Stimulated activated CD8-positive, alpha-beta memory T cell treated with anti-CD3 and anti-CD28 coated beads, Interleukin-7, amount 100 ng/mL, for 24 hours (primary cell): ENCODE results near the gene PCOLCE2.
"Not testable (repeated sequence)": the region's sequence is repeated elsewhere in the genome, so short reads cannot be mapped to it uniquely, and the experiment has no call there.

Experiments
- DNase-seq: peaks from one replicate; pipeline ENCODE4 v3.0.0-alpha.2; 2020; ENCODE audit warnings: low read depth

PCOLCE2 gene

GRCh38 chr3:142898346-142899213 is 9.7 kb upstream of the PCOLCE2 start:
- no peak for DNase-seq

DNA sequence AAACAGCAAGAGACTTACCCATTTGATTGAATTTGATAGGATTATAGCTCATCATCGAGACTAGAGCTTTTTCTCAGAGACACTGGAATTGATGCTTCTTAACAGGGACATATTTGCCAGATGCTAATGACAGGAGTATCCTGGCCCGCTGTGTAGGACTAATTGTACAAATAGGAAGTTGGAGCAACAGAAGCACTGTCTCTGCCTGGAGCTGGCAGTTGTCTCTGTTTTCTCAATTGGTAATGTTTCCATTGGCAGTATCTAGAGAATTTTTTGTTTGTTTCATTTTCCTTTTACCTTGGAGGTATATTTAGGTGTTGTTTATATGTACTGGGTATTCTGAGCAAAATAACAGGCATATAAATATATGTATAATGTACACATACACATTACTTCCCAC is 8.9 kb upstream of the PCOLCE2 start:
- DNase-seq: no peak

GRCh38 chr3:142896996-142897395 is 8.1 kb upstream of the PCOLCE2 start:
- no peak for DNase-seq

DNA sequence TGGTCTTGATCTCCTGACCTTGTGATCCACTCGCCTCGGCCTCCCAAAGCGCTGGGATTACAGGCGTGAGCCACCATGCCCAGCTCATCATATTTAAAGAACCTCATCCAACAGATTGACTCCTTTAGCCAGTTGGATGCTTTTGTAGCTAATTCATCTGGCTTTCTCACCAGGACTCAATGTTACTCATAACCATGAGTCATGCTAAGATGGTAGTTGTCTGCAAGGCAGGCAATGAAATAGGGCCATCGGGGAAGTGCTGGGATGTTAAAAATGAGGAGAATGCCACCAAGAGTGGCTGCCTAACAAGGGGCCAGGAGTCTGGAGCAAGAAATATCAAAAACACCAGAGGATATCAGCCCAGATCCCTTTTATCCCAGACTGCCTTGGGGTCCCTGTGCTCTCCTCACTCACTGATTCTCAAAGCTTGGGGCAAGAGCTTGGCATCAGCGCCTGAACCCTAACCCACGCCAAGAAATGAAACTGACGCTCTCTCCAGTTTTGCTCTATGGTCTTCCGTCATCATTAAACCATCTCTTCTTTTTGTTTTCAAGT is 7.4 kb upstream of the PCOLCE2 start:
- DNase-seq: no peak

- DNase-seq: no peak
Measured at GRCh38 chr3:142894493-142894892, 5.6 kb upstream of the PCOLCE2 start.

DNA sequence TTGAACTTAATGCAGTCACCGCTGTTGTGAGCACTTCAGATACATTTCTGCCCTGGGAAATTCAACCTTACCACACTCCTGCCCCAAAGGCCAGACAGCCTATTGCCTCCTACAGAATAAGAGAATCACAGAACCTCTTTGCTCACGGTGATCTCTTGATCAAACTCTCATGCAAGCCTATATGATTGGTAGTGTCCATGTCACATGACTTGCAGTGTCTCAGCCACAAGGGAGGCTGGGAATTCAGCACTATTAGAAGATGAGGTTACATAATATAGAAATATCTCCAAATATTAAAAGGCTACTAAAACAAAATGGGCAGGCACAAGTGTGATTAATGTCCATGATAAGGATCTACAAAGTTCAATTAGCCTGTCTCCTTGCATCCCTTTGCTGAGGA is 3.8 kb upstream of the PCOLCE2 start:
- DNase-seq: no peak

DNA sequence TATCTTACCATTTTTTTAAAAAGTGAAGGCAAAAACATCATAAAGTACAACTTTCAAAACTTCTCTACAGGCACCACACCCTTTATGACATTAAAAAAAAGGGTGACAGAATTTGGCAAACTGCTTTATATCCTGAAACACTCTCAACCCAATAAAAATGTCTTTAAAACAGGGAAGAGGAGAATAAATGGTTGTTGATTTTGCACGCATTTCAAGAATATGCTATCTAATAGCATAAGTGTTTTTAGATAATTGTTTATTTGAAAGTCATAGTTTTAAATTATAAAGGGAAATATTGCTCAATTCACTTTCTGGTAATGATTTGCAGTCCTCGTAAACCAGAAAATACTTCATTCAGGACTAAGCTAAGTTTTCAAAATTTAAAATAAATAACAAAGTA is 1.7 kb upstream of the PCOLCE2 start:
- no peak for DNase-seq

DNA sequence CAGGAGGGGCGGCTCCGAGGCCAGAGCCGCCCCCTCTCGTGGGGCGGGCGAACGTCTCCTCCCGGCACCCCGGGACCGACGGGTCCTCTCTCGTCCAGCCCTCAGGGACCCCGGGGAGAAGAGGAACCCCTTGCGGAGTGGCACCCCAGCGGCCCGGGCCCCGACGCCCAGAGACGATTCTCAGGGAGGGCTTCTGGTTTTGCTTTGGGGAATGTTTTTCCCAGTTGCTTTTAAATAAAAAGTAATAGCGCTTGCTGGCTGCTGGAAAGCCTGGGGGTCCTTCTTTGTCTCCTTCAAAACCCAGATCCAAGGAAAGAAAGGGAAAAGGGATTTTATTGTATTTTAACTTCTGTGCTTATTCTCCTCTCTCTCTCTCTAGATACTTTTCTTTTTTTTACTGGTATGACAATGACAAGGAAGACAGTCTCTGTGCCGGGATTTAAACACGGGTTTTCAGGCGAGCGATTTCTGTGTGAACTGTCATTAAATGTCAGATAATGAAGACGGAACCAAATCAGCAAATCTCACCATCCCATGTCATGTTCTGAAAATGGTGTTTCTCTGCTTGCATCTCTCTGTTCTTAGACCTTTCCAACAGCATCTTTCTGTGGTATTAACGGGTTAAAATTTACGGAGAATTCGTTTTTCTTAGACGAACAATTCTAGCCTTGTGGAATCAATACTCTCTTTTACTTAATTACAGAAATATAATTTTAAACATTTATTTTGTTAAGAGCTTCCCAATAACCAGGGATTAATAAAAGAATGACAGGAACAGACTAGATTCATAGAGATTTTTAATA is 530 bp upstream of the PCOLCE2 start:
- DNase-seq: no peak

- no peak for DNase-seq
Measured at GRCh38 chr3:142888099-142888480, 793 bp downstream of the PCOLCE2 start.

DNA sequence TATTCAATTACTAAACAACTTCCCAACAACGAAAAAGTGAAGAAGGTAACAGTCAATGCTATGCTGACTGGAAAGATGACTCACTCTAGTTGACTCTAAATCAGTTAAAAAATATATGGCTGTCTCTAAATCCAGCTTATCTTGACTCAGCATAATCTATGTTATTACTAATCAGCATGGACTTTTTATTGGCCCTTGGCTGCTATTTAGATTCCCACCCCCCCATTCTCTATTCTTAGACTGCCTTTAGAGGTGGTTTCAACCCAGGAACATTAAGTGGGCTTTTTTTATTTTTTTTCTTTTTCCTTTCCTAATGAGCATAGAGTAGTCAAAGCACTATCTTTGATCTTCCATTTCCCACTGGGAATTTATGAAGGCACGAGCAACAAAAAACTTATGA is 1.9 kb downstream of the PCOLCE2 start:
- DNase-seq: no peak

- DNase-seq: no peak
Measured at GRCh38 chr3:142886021-142886420, 2.9 kb downstream of the PCOLCE2 start.

DNA sequence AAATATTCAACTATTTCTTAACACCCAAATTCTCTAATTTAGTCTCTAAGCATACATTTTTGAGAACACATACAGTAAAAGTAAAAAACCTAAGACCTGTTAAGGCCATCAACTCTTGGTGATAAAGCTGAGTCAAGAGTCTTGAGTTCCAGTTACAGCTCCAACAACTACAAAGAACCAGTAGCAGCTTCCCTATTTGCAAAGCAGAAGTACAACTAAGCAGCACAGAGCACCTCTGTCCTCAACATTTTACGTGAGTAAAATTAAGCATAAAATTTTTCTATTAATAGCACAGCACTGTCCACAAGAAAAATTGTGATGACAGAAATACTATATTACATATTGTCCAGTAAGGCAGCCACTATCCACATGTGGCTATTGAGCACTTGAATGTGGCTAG is 4.4 kb downstream of the PCOLCE2 start:
- DNase-seq: no peak

GRCh38 chr3:142883534-142883933 is 5.3 kb downstream of the PCOLCE2 start:
- DNase-seq: not testable (repeated sequence)

DNA sequence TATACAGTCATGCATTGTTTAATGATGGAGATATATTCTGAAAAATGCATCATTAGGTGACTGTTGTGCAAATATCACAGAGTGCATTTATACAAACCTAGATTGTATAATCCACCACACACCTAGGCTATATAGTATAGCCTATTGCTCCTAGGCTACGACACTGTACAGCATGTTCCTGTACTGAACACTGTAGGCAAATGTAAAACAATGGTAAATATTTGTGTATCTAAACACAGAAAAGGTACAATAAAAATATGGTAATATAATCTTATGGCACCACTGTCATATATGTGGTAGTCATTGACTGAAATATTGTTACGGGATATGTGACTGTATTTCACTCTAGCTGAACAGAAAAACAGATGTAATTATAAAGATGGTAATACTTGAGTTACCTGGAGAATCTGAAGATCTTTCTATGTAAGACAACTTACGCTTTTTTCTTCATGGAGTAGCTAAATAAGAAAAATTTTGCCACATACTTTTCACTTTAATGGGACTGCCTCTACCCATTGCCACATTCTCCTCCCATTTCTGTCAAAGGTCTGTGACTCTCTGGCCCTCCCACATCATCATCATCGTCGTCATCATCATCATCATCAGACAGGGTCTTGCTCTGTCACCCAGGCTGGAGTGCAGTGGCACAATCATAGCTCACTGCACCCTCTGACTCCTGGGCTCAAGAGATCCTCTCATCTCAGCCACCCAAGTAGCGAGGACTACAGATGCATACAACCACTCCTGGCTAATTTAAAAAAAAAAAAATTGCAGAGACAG is 7.2 kb downstream of the PCOLCE2 start:
- no peak for DNase-seq

DNA sequence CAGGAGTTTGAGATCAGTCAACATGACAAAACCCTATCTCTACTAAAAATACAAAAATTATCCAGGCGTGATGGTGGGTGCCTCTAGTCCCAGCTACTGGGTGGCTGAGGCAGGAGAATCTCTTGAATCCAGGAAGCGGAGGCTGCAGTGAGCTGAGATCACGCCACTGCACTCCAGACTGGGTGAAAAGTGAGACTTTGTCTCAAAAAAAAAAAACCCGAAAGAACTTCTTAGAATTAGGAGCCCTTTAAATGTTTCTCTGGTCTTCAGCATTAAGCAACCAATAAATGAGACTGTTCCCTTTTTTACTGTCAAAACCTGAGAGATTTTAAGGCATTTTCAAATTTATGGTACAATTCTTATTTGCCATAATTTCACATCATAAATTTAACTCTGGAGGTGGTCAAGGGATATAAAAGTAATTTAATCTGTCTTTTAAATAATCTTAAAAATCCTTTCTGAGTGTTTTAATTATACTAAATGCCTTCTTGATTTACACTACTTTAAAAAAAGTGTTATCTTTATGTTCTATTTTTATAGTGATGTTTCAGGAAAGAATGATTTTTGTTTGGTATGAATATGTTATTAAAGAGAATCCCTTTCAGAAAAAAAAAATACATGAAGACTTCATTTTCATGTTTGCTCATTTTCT is 10.1 kb downstream of the PCOLCE2 start:
- DNase-seq: no peak

- DNase-seq: no peak
Measured at GRCh38 chr3:142876417-142876816, 12.5 kb downstream of the PCOLCE2 start.

- no peak for DNase-seq
Measured at GRCh38 chr3:142875583-142876207, 13.2 kb downstream of the PCOLCE2 start.

- DNase-seq: no peak
Measured at GRCh38 chr3:142875099-142875498, 13.8 kb downstream of the PCOLCE2 start.

- DNase-seq: not testable (repeated sequence)
Measured at GRCh38 chr3:142868382-142868781, 20.5 kb downstream of the PCOLCE2 start.

- DNase-seq: no peak
Measured at GRCh38 chr3:142866841-142867631, 21.8 kb downstream of the PCOLCE2 start.
